WTC11 (cell line): ENCODE results near the gene CAPN14. TPM values are rescaled to one million over a fixed set of nuclear protein-coding genes. Genes with fewer than 3 reads are reported as not detected.

Source experiments
- ATAC-seq: fragments of 200-7000 bp; cut with Tn5 transposase; 2 replicates; pipeline ENCODE4 v1.10.0; 2021; ENCODE audit warnings: mild to moderate bottlenecking, moderate library complexity
- CTCF ChIA-PET: fragments of 300-600 bp; sonication (Branson Sonifier 250); formaldehyde crosslinking; loops from one replicate; lab custom pipeline; 2021; ENCODE audit warnings: antibody characterized with exemption; lab: Charles Lee
- POLR2A ChIA-PET: fragments of 350-600 bp; sonication (Branson Sonifier 250); formaldehyde crosslinking; loops from one replicate; lab custom pipeline; 2021; ENCODE audit warnings: antibody characterized with exemption; lab: Charles Lee
- DNase-seq: peaks from one replicate; pipeline ENCODE4 v3.0.0; 2021; ENCODE audit warnings: low spot score
- H3K27ac Mint-ChIP-seq: 2 replicates; pipeline ENCODE4 v1.8.0; 2021; ENCODE audit warnings: mixed read lengths
- H3K27me3 Mint-ChIP-seq: 2 replicates; pipeline ENCODE4 v1.8.0; 2021; ENCODE audit warnings: low read depth, mild to moderate bottlenecking, moderate library complexity, mixed read lengths
- H3K36me3 Mint-ChIP-seq: 2 replicates; pipeline ENCODE4 v1.8.0; 2021; ENCODE audit warnings: mixed read lengths
- H3K4me1 Mint-ChIP-seq: 2 replicates; pipeline ENCODE4 v1.8.0; 2022; ENCODE audit warnings: mixed read lengths
- H3K4me3 Mint-ChIP-seq: 2 replicates; pipeline ENCODE4 v1.8.0; 2021; ENCODE audit warnings: mild to moderate bottlenecking, moderate library complexity, mixed read lengths
- H3K9me3 Mint-ChIP-seq: 2 replicates; pipeline ENCODE4 v1.8.0; 2021; ENCODE audit warnings: mixed read lengths
- ATF6 ChIP-seq: sonication (generic); formaldehyde crosslinking; IDR thresholded peaks from 2 replicates; pipeline ENCODE4 v1.8.1; 2023; ENCODE audit warnings: mild to moderate bottlenecking, missing genetic modification reagents
- CBFB ChIP-seq: sonication (generic); formaldehyde crosslinking; IDR thresholded peaks from 2 replicates; pipeline ENCODE4 v1.8.1; 2022; ENCODE audit warnings: mild to moderate bottlenecking, low read depth, missing genetic modification reagents
- E2F4 ChIP-seq: sonication (generic); formaldehyde crosslinking; IDR thresholded peaks from 2 replicates; pipeline ENCODE4 v1.8.1; 2022; ENCODE audit warnings: low read depth, mild to moderate bottlenecking, moderate library complexity, missing genetic modification reagents, borderline replicate concordance
- FOXJ3 ChIP-seq: sonication (generic); formaldehyde crosslinking; IDR thresholded peaks from 2 replicates; pipeline ENCODE4 v1.9.0; 2021; ENCODE audit warnings: missing genetic modification reagents, mild to moderate bottlenecking, borderline replicate concordance
- FOXK1 ChIP-seq: sonication (generic); formaldehyde crosslinking; IDR thresholded peaks from 2 replicates; pipeline ENCODE4 v1.8.0; 2022; ENCODE audit warnings: mild to moderate bottlenecking, moderate library complexity, missing genetic modification reagents
- FOXP1 ChIP-seq: sonication (generic); formaldehyde crosslinking; IDR thresholded peaks from 2 replicates; pipeline ENCODE4 v1.8.0; 2022; ENCODE audit warnings: missing genetic modification reagents, mild to moderate bottlenecking, moderate library complexity, borderline replicate concordance
- GABPB1 ChIP-seq: sonication (generic); formaldehyde crosslinking; IDR thresholded peaks from 2 replicates; pipeline ENCODE4 v1.8.1; 2023; ENCODE audit warnings: mild to moderate bottlenecking, missing genetic modification reagents
- IRF2 ChIP-seq: sonication (generic); formaldehyde crosslinking; IDR thresholded peaks from 2 replicates; pipeline ENCODE4 v1.8.0; 2022; ENCODE audit warnings: low read depth, missing genetic modification reagents, borderline replicate concordance
- JAZF1 ChIP-seq: fragments of 250-450 bp; sonication (Bioruptor Pico); IDR thresholded peaks from 2 replicates; pipeline ENCODE4 v1.9.0; 2021; ENCODE audit warnings: moderate library complexity, mild to moderate bottlenecking, inconsistent platforms
- JUN ChIP-seq: sonication (generic); formaldehyde crosslinking; IDR thresholded peaks from 2 replicates; pipeline ENCODE4 v1.8.0; 2023; ENCODE audit warnings: mild to moderate bottlenecking, missing genetic modification reagents
- KAT7 ChIP-seq: sonication (generic); formaldehyde crosslinking; IDR thresholded peaks from 2 replicates; pipeline ENCODE4 v1.8.1; 2023; ENCODE audit warnings: missing genetic modification reagents, mild to moderate bottlenecking, borderline replicate concordance
- MXD4 ChIP-seq: fragments of 250-450 bp; sonication (Bioruptor Pico); IDR thresholded peaks from 2 replicates; pipeline ENCODE4 v1.8.0; 2021; ENCODE audit warnings: mild to moderate bottlenecking, moderate library complexity, borderline replicate concordance
- NFATC4 ChIP-seq: fragments of 250-450 bp; sonication (Bioruptor Pico); IDR thresholded peaks from 2 replicates; pipeline ENCODE4 v1.9.0; 2021; ENCODE audit warnings: mild to moderate bottlenecking
- NFYB ChIP-seq: sonication (generic); formaldehyde crosslinking; conservative IDR thresholded peaks from 2 replicates; pipeline ENCODE4 v1.8.0; 2022; ENCODE audit warnings: low read depth, missing genetic modification reagents
- SP1 ChIP-seq: sonication (generic); formaldehyde crosslinking; conservative IDR thresholded peaks from 2 replicates; pipeline ENCODE4 v1.8.1; 2022; ENCODE audit warnings: missing genetic modification reagents
- TCF7 ChIP-seq: sonication (generic); formaldehyde crosslinking; IDR thresholded peaks from 2 replicates; pipeline ENCODE4 v1.8.0; 2022; ENCODE audit warnings: mild to moderate bottlenecking, low read depth, missing genetic modification reagents, moderate library complexity
- TEAD1 ChIP-seq: sonication (generic); formaldehyde crosslinking; IDR thresholded peaks from 2 replicates; pipeline ENCODE4 v1.8.0; 2022; ENCODE audit warnings: mild to moderate bottlenecking, missing genetic modification reagents
- TEAD4 ChIP-seq: sonication (generic); formaldehyde crosslinking; IDR thresholded peaks from 2 replicates; pipeline ENCODE4 v1.8.0; 2022; ENCODE audit warnings: mild to moderate bottlenecking, missing genetic modification reagents
- ZNF219 ChIP-seq: sonication (generic); formaldehyde crosslinking; IDR thresholded peaks from 2 replicates; pipeline ENCODE4 v1.8.0; 2023; ENCODE audit warnings: missing genetic modification reagents, mild to moderate bottlenecking, borderline replicate concordance
- ZNF281 ChIP-seq: sonication (generic); formaldehyde crosslinking; IDR thresholded peaks from 2 replicates; pipeline ENCODE4 v1.8.0; 2023; ENCODE audit warnings: mild to moderate bottlenecking, missing genetic modification reagents
- ZNF396 ChIP-seq: fragments of 250-450 bp; sonication (Bioruptor Pico); IDR thresholded peaks from 2 replicates; pipeline ENCODE4 v1.8.0; 2021; ENCODE audit warnings: mild to moderate bottlenecking, moderate library complexity, borderline replicate concordance
- total RNA-seq: library from RNA; stranded (reverse); gene quantifications from 3 replicates; pipeline ENCODE4 v1.2.3, GENCODE V29; 2021
- TF ChIP-seq, protein P1 (sequence below): sonication (generic); formaldehyde crosslinking; conservative IDR thresholded peaks from 2 replicates; pipeline ENCODE4 v1.8.1; 2023; ENCODE audit warnings: mild to moderate bottlenecking, low read depth, missing genetic modification reagents, moderate library complexity
- TF ChIP-seq, protein P2 (sequence below): sonication (generic); formaldehyde crosslinking; IDR thresholded peaks from 2 replicates; pipeline ENCODE4 v1.8.0; 2022; ENCODE audit warnings: mild to moderate bottlenecking, missing genetic modification reagents

The CAPN14 gene
- total RNA-seq, 1 experiment from 2014 or later: 0.11 TPM

GRCh38 chr2:31202041-31202440 lies 15.3 kb downstream of the CAPN14 start:
- H3K36me3 Mint-ChIP-seq: no peaks in the 10 kb centered on the region
- H3K9me3 Mint-ChIP-seq: peaks cover 5% of the 10 kb centered on the region
- H3K27me3 Mint-ChIP-seq: peaks cover under 1% of the 10 kb centered on the region; the same call in 1 of the 2 replicates
- DNase-seq (no peak), ATAC-seq (no peak)
- ChIA-PET POLR2A (no interaction called here), CTCF (no interaction called here)
- TF ChIP-seq JUN (CRISPR knock-in tag): no peak
- no peak for TF ChIP-seq TCF7 (CRISPR knock-in tag)
- no peak for TF ChIP-seq CBFB (CRISPR knock-in tag)
- no peak for TF ChIP-seq FOXK1 (CRISPR knock-in tag)
- TF ChIP-seq IRF2: no peak
- H3K4me3 Mint-ChIP-seq: no peak overlapping the region
- H3K27ac Mint-ChIP-seq: no peak overlapping the region
- no peaks in the 10 kb centered on the region; the same call in 1 of the 2 replicates for H3K4me1 Mint-ChIP-seq

DNA sequence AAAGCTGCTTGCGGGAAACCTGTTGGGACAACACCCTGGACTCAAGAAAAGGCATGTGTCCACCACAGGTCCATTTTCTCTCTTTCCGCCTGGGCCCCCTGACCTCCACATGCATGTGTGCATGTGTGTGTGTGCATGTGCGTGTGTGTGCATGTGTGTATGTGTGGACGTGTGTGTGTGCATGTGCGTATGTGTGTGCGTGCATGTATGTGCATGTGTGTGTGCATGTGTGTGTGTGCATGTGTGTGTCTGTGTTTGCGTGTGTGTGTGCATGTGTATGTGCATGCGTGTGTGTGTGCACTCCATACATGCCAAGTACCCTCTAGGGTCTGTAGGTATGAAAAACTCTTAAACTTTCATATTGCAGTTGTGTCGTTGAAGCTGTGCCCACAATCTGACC lies 16.3 kb downstream of the CAPN14 start:
- Mint-ChIP-seq H3K27ac (no peak overlapping the region), H3K9me3 (peaks cover 5% of the 10 kb centered on the region), H3K36me3 (no peaks in the 10 kb centered on the region), H3K27me3 (no peaks in the 10 kb centered on the region), H3K4me1 (no peaks in the 10 kb centered on the region), H3K4me3 (no peak overlapping the region)
- TF ChIP-seq GABPB1 (CRISPR knock-in tag) (no peak), ZNF281 (CRISPR knock-in tag) (no peak), TEAD4 (CRISPR knock-in tag) (no peak), ATF6 (no peak), SP1 (CRISPR knock-in tag) (no peak), JAZF1 (CRISPR knock-in tag) (no peak)
- POLR2A ChIA-PET: no interaction called here
- ATAC-seq (no peak), DNase-seq (no peak)
- CTCF ChIA-PET: no interaction called here

DNA sequence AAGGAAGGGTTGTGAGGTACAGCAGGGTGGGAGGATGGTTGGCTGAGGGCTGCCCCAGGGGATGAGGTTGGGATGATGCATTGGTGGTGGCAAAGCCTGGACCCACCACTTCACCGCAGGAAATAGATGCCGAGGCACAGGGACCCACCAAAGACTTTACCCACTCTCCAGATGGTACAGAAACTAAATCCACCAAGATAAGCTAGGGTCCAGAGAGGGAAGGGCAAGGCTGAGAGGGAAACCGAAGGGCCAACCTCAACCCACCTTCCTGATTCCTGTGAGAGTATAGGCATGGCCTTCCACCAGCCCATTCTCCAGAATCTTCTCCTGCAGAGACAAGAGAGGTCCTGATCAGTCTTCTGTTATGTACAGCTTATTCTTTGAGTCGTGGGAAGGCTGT lies 18.1 kb downstream of the CAPN14 start:
- H3K4me3 Mint-ChIP-seq: no peak overlapping the region
- CTCF ChIA-PET: no interaction called here
- H3K27ac Mint-ChIP-seq: no peak overlapping the region
- H3K4me1 Mint-ChIP-seq: no peaks in the 10 kb centered on the region
- ATAC-seq: no peak
- DNase-seq: no peak
- POLR2A ChIA-PET: no interaction called here
- H3K36me3 Mint-ChIP-seq: no peaks in the 10 kb centered on the region
- TF ChIP-seq FOXP1 (CRISPR knock-in tag) (no peak), E2F4 (CRISPR knock-in tag) (no peak), FOXJ3 (no peak), TEAD1 (CRISPR knock-in tag) (no peak), SP1 (CRISPR knock-in tag) (no peak), ZNF396 (CRISPR knock-in tag) (no peak), KAT7 (no peak), ZNF219 (CRISPR knock-in tag) (no peak), NFATC4 (CRISPR knock-in tag) (no peak), NFYB (CRISPR knock-in tag) (no peak), MXD4 (CRISPR knock-in tag) (no peak)
- TF ChIP-seq, protein P1, sequence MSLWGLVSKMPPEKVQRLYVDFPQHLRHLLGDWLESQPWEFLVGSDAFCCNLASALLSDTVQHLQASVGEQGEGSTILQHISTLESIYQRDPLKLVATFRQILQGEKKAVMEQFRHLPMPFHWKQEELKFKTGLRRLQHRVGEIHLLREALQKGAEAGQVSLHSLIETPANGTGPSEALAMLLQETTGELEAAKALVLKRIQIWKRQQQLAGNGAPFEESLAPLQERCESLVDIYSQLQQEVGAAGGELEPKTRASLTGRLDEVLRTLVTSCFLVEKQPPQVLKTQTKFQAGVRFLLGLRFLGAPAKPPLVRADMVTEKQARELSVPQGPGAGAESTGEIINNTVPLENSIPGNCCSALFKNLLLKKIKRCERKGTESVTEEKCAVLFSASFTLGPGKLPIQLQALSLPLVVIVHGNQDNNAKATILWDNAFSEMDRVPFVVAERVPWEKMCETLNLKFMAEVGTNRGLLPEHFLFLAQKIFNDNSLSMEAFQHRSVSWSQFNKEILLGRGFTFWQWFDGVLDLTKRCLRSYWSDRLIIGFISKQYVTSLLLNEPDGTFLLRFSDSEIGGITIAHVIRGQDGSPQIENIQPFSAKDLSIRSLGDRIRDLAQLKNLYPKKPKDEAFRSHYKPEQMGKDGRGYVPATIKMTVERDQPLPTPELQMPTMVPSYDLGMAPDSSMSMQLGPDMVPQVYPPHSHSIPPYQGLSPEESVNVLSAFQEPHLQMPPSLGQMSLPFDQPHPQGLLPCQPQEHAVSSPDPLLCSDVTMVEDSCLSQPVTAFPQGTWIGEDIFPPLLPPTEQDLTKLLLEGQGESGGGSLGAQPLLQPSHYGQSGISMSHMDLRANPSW (CRISPR knock-in tag): no peak
- TF ChIP-seq, protein P2, sequence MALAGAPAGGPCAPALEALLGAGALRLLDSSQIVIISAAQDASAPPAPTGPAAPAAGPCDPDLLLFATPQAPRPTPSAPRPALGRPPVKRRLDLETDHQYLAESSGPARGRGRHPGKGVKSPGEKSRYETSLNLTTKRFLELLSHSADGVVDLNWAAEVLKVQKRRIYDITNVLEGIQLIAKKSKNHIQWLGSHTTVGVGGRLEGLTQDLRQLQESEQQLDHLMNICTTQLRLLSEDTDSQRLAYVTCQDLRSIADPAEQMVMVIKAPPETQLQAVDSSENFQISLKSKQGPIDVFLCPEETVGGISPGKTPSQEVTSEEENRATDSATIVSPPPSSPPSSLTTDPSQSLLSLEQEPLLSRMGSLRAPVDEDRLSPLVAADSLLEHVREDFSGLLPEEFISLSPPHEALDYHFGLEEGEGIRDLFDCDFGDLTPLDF (CRISPR knock-in tag): no peak
- no peaks in the 10 kb centered on the region for H3K27me3 Mint-ChIP-seq
- H3K9me3 Mint-ChIP-seq: peaks cover 5% of the 10 kb centered on the region
